GM20000 (cell line): ENCODE measurements around the gene MYBPC3.

ENCODE experiments used
- DNase-seq: peaks from one replicate; pipeline ENCODE4 v3.0.0; 2012; ENCODE audit warnings: low spot score
- TF ChIP-seq, protein P1 (sequence below): IDR thresholded peaks from 2 replicates; pipeline ENCODE4 v1.5.1; 2012; ENCODE audit warnings: mild to moderate bottlenecking, control low read depth; ENCODE audit errors: extremely low read depth, missing control alignments

Gene MYBPC3

GRCh38 chr11:47376107-47376524 lies 23.6 kb upstream of the MYBPC3 start:
- TF ChIP-seq, protein P1, sequence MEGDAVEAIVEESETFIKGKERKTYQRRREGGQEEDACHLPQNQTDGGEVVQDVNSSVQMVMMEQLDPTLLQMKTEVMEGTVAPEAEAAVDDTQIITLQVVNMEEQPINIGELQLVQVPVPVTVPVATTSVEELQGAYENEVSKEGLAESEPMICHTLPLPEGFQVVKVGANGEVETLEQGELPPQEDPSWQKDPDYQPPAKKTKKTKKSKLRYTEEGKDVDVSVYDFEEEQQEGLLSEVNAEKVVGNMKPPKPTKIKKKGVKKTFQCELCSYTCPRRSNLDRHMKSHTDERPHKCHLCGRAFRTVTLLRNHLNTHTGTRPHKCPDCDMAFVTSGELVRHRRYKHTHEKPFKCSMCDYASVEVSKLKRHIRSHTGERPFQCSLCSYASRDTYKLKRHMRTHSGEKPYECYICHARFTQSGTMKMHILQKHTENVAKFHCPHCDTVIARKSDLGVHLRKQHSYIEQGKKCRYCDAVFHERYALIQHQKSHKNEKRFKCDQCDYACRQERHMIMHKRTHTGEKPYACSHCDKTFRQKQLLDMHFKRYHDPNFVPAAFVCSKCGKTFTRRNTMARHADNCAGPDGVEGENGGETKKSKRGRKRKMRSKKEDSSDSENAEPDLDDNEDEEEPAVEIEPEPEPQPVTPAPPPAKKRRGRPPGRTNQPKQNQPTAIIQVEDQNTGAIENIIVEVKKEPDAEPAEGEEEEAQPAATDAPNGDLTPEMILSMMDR, result no peak
- no peak for DNase-seq

DNA sequence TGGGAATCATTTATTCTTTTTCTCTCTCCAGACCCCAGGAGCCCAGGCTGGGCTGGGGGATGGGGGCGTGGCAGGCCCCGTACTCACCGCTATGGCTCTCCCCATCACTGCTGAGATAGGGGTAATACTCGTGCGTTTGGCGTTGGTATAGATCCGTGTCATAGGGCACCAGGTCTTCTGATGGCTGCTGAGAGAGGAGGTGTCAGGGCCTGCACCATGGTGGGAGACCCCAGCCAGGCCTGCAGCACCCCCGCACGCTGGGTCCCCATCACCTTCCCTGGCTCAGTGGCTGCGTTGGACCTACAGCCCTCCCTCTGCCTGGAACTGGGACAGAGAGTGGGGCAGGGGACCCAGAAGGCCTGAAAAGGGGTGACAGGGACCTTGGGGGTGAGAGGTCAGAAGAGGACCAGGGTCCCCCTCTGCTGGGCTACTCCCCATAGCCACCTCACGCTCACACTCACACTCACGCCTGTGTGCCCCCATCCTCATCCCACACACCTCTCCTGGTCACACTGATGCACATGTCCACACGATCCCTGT lies 23.1 kb upstream of the MYBPC3 start:
- DNase-seq, result no peak
- TF ChIP-seq, protein P1, result no peak

GRCh38 chr11:47375020-47375419 lies 22.5 kb upstream of the MYBPC3 start:
- DNase-seq, result no peak
- TF ChIP-seq, protein P1, result no peak

GRCh38 chr11:47374720-47375019 lies 22.2 kb upstream of the MYBPC3 start:
- DNase-seq, result no peak

DNA sequence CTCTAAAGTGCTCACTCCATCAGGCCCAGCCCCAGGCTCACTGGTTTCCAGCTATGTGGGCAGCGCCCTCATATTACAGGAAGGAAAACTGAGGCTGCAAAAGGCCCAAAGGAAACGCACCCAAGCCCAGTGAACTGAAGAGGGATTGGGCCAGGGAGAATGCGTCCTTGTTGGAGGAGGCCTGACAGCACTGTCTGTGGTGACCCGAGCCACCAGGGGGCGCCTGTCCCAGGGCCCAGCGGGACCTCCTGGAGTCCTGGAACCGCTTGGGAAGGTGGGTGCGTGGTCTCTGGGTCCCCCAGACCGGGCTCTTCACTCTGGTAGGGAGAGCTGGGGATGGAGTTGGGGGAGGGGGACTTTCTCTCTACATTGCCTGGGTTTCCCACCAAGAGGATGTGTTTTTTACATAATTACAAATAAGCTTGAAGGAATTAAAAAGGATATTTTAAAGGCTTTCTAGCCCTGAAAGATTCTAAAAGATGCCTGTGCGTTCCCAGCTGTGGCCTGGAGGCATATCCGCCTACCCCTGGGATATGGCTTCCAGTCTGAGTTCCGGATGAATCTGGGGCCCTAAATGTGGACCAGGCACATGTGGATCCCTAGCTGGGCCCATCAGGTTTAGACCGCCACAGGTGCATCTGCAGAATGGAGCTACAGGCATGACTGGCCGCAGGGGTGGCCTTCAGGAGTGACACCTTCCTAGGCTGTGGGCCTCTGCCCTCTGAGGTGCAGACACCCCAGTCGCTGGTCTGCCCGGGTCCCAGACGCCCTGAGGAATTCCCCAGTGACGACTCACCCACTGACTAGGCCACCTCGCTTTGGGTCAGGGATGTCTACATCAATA lies 21.6 kb upstream of the MYBPC3 start:
- TF ChIP-seq, protein P1, result peak; percentile 68
- peak; percentile 80 for DNase-seq

More at GRCh38 chr11:47374720-47375019, 22.2 kb upstream of the MYBPC3 start:
- TF ChIP-seq, protein P1, result no peak

DNA sequence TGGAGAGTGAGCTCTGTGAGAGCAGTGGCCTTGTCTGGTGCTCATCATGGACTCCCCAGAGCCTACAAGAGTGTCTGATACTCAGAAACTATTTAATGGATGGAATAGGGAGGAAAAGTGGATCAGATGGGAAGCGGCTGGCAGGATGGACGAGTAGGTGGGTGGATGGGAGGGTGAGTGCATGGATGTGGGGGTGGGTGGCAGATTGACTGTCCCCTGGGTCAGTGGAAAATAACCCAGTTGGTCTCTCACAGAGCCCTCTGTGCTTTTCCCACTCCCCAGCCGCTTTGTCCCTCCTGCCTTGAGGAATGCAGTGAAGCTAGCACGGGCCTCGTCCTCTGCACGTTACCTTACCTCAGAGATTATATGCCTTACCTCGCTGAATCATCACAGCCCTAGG lies 19.9 kb upstream of the MYBPC3 start:
- DNase-seq, result no peak
- TF ChIP-seq, protein P1, result no peak

DNA sequence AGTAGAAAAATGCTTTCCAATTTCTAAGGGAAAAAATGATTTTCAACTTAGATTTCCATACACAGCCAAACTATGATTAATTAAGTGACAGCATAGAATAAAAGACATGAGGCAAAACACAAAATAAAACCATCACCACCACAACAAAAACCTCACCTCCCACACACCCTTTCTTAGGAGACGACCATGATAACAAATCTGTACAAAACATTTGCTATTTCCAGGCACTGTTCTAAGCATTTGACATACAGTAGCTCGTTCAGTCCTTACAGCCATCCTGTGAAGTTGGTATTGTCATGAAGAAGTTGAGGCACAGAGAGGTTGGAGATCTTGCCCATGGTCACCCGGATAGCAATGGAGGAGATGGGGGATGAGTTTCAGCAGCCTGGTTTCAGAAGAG lies 17.2 kb upstream of the MYBPC3 start:
- DNase-seq, result no peak
- TF ChIP-seq, protein P1, result no peak
